GM12878 (cell line): ENCODE data around the gene BMP8B. TPM values are rescaled to one million over a fixed set of nuclear protein-coding genes. Genes with fewer than 3 reads are reported as not detected.

Source experiments
- ATAC-seq: fragments of 200-7000 bp; cut with Tn5 transposase; 3 replicates; pipeline ENCODE4 v1.9.1; 2020; ENCODE audit warnings: mild to moderate bottlenecking, moderate library complexity
- Bru-seq: library from RNA; stranded (reverse); fragments of 400-500 nt; gene quantifications from one replicate; lab custom pipeline; 2021; lab: Mats Ljungman, UMichigan
- BruChase-seq, 2 experiments: library from RNA; stranded (reverse); fragments of 400-500 nt; gene quantifications; one replicate each; lab custom pipeline; 2021; lab: Mats Ljungman, UMichigan
- BruUV-seq: library from RNA; stranded (reverse); fragments of 400-500 nt; replicated peaks from 2 replicates; lab custom pipeline; 2021; lab: Mats Ljungman, UMichigan
- CTCF ChIA-PET: fragments of 300-600 bp; sonication (Branson Sonifier 250); formaldehyde crosslinking; extraction: SDS; loops from one replicate; lab custom pipeline; 2021; ENCODE audit warnings: inconsistent platforms; lab: Yijun Ruan, JAX
- POLR2A ChIA-PET: fragments of 350-600 bp; formaldehyde crosslinking; extraction: SDS; loops from one replicate; lab custom pipeline; 2021; ENCODE audit warnings: inconsistent platforms; lab: Charles Lee
- RAD21 ChIA-PET: fragments of 300-600 bp; sonication (Branson Sonifier 250); formaldehyde crosslinking; loops from one replicate; lab custom pipeline; 2023; ENCODE audit warnings: antibody characterized with exemption; ENCODE audit not compliant: unreplicated experiment; lab: Charles Lee
- SMC1A ChIA-PET: fragments of 300-600 bp; sonication (Branson Sonifier 250); formaldehyde crosslinking; loops from one replicate; lab custom pipeline; 2023; ENCODE audit not compliant: unreplicated experiment, uncharacterized antibody; lab: Charles Lee
- DNase-seq: peaks from one replicate; pipeline ENCODE4 v3.0.0-alpha.2; 2011; ENCODE audit warnings: low read depth, low spot score
- FAIRE-seq: peaks from 3 replicates; lab custom pipeline; 2011; peaks lifted over from hg19 to GRCh38; lab: Jason Lieb, UNC
- H2AFZ ChIP-seq: 2 replicates; pipeline ENCODE4 v1.6.0; 2011; ENCODE audit warnings: low read depth, low read length, control low read depth; ENCODE audit not compliant: control insufficient read depth
- H3K27ac ChIP-seq: 2 replicates; pipeline ENCODE4 v1.5.1; 2011; ENCODE audit warnings: control low read depth; ENCODE audit not compliant: control insufficient read depth, insufficient read depth
- H3K27me3 ChIP-seq, 2 experiments: replicated peaks in 1 of 2; 2 replicates each; pipeline versions ENCODE4 v1.6.0 to v1.6.1; 2011; ENCODE audit warnings: low read length in 1 of 2; ENCODE audit not compliant: control insufficient read depth in 2 of 2, insufficient read depth in 2 of 2
- H3K36me3 ChIP-seq, 2 experiments: 2 replicates each; pipeline ENCODE4 v1.5.1; 2011; ENCODE audit warnings: low read length in 1 of 2; ENCODE audit not compliant: control insufficient read depth in 2 of 2, insufficient read depth in 2 of 2
- H3K4me1 ChIP-seq: 2 replicates; pipeline ENCODE4 v1.6.1; 2011; ENCODE audit warnings: mild to moderate bottlenecking, low read length, moderate library complexity, mixed read lengths; ENCODE audit not compliant: control insufficient read depth, insufficient read depth
- H3K4me2 ChIP-seq: 2 replicates; pipeline ENCODE4 v1.6.0; 2011; ENCODE audit warnings: control low read depth; ENCODE audit not compliant: control insufficient read depth, insufficient read depth
- H3K4me3 ChIP-seq: fragments of 200-600 bp; sonication (generic); 2 replicates; pipeline ENCODE4 v1.5.1; 2016
- H3K79me2 ChIP-seq: 2 replicates; pipeline ENCODE4 v1.6.0; 2011; ENCODE audit warnings: low read length; ENCODE audit not compliant: control insufficient read depth, insufficient read depth
- H3K9ac ChIP-seq: 2 replicates; pipeline ENCODE4 v1.8.0; 2011; ENCODE audit warnings: low read length, control low read depth, mixed read lengths; ENCODE audit not compliant: control insufficient read depth, insufficient read depth
- H3K9me3 ChIP-seq: replicated peaks from 3 replicates; pipeline ENCODE4 v1.5.1; 2011; ENCODE audit warnings: mild to moderate bottlenecking, low read length; ENCODE audit not compliant: control insufficient read depth, insufficient read depth
- H4K20me1 ChIP-seq: 2 replicates; pipeline ENCODE4 v1.6.0; 2011; ENCODE audit not compliant: control insufficient read depth, insufficient read depth
- ATF3 ChIP-seq: IDR thresholded peaks from 2 replicates; pipeline ENCODE4 v1.6.1; 2011; ENCODE audit warnings: low read depth, mild to moderate bottlenecking, low read length, moderate library complexity, borderline replicate concordance; ENCODE audit errors: extremely low read depth
- BCL11A ChIP-seq: IDR thresholded peaks from 2 replicates; pipeline ENCODE4 v1.6.1; 2011; ENCODE audit warnings: low read depth, low read length
- CBFB ChIP-seq: IDR thresholded peaks from 2 replicates; pipeline ENCODE4 v1.6.1; 2016; ENCODE audit warnings: antibody characterized with exemption, low read depth
- DPF2 ChIP-seq: fragments of 450-650 bp; IDR thresholded peaks from 2 replicates; pipeline ENCODE4 v1.6.1; 2017; ENCODE audit warnings: mild to moderate bottlenecking
- EGR1 ChIP-seq, 2 experiments: IDR thresholded peaks; 1 replicate in 1 of 2; 2 replicates in 1 of 2; pipeline ENCODE4 v1.6.1; 2011 to 2012; ENCODE audit warnings: low read depth in 2 of 2, low read length in 2 of 2, borderline replicate concordance in 1 of 2, mild to moderate bottlenecking in 1 of 2, moderate library complexity in 1 of 2
- LARP7 ChIP-seq: fragments of 450-650 bp; IDR thresholded peaks from 2 replicates; pipeline ENCODE4 v1.6.1; 2017; ENCODE audit warnings: mild to moderate bottlenecking
- NFYB ChIP-seq: IDR thresholded peaks from 2 replicates; pipeline ENCODE4 v1.6.1; 2011; ENCODE audit warnings: low read depth, mild to moderate bottlenecking, low read length, improper control_type of control experiment, moderate library complexity; ENCODE audit not compliant: insufficient read depth
- NKRF ChIP-seq: fragments of 450-650 bp; conservative IDR thresholded peaks from 2 replicates; pipeline ENCODE4 v1.6.1; 2017; ENCODE audit warnings: mild to moderate bottlenecking, moderate library complexity
- POLR2AphosphoS5 ChIP-seq: IDR thresholded peaks from 2 replicates; pipeline ENCODE4 v1.6.1; 2011; ENCODE audit warnings: mild to moderate bottlenecking, low read length, inconsistent platforms
- TCF7 ChIP-seq: IDR thresholded peaks from 2 replicates; pipeline ENCODE4 v1.6.1; 2014; ENCODE audit warnings: antibody characterized with exemption, borderline replicate concordance
- USF2 ChIP-seq: IDR thresholded peaks from 2 replicates; pipeline ENCODE4 v1.6.1; 2011; ENCODE audit warnings: low read depth, low read length, improper control_type of control experiment, borderline replicate concordance
- ZNF384 ChIP-seq: IDR thresholded peaks from 2 replicates; pipeline ENCODE4 v1.6.1; 2012; ENCODE audit warnings: low read depth, mild to moderate bottlenecking, low read length, improper control_type of control experiment, borderline replicate concordance
- WGBS: methylation state at CpG from one replicate; pipeline ENCODE4 v1.1.6; 2016; ENCODE audit warnings: low lambda C conversion rate; ENCODE audit not compliant: insufficient replicate concordance, insufficient coverage; ENCODE audit errors: missing lambda C conversion rate; 5-methylcytosine and 5-hydroxymethylcytosine counted together
- in situ Hi-C: fragments of 300-500 bp; cut with MboI; formaldehyde crosslinking; loops from 9 replicates; pipeline ENCODE4 v1.14.3; 2018; ENCODE audit warnings: mixed read lengths
- intact Hi-C: fragments of 100-400 bp; cut with micrococcal nuclease; formaldehyde crosslinking; loops from one replicate; pipeline ENCODE4 v1.14.2; 2022; ENCODE audit not compliant: unreplicated experiment
- long read RNA-seq, 2 experiments: library from polyadenylated mRNA; unstranded; transcript quantifications; one replicate each; pipeline ENCODE4 v2.0.0, GENCODE V29; 2019 to 2020
- polyA minus RNA-seq, 3 experiments: library from RNA; depleted of rRNA, polyadenylated mRNA; stranded (reverse); fragments of >200 nt; gene quantifications; 2 replicates each; pipeline ENCODE4 v1.2.3, GENCODE V29; 2011
- polyA plus RNA-seq, 11 experiments: library from polyadenylated mRNA; depleted of rRNA in 4 of 11; unstranded in 6 of 11; stranded (reverse) in 5 of 11; fragments of >200 nt; fragmentation: Nextera tagmentation in 4 of 11; fragmentation: Illumina TruSeq in 1 of 11; extraction: Ambion mirVana in 4 of 11; extraction: Trizol in 1 of 11; gene quantifications; 1 replicate in 1 of 11; 2 replicates in 10 of 11; pipeline versions ENCODE4 v1.2.1 to v1.2.3, GENCODE V29; 2011 to 2016; ENCODE audit warnings: inconsistent platforms in 2 of 11, missing spikeins in 2 of 11, low read depth in 1 of 11
- total RNA-seq, 4 experiments: library from RNA; depleted of rRNA in 3 of 4; stranded (reverse); fragments of >200 nt in 3 of 4; fragmentation: Illumina TruSeq in 1 of 4; extraction: Trizol in 1 of 4; gene quantifications; 2 replicates each; pipeline versions ENCODE4 v1.2.1 to v1.2.3, GENCODE V29; 2013 to 2021

Gene BMP8B
- 1.2 and 2.0 TPM in 2 replicates for total RNA-seq (2013; cell fraction: nucleolus; rRNA removed)
- 0.71 and 1.2 TPM in 2 replicates for total RNA-seq (2014; rRNA removed)
- 0.37 and 0.49 TPM in 2 replicates for total RNA-seq (2014; rRNA removed; fragmentation: Illumina TruSeq; extraction: Trizol)
- 1.2 TPM in 2 replicates for total RNA-seq (2021)
- 0.71 TPM for polyA plus RNA-seq (2011; ENCODE audit: low read depth)
- polyA plus RNA-seq (2011; rRNA removed) = 0.55 and 0.56 TPM in 2 replicates
- 0.62 and 0.76 TPM in 2 replicates for polyA plus RNA-seq (2011; cell fraction: cytosol; rRNA removed)
- 0.96 and 1.1 TPM in 2 replicates for polyA plus RNA-seq (2011; cell fraction: nucleus; rRNA removed)
- 1.0 and 1.3 TPM in 2 replicates for polyA plus RNA-seq (2012)
- 1.00 and 1.0 TPM in 2 replicates for polyA plus RNA-seq (2014; fragmentation: Illumina TruSeq; extraction: Trizol)
- polyA plus RNA-seq (2014; fragmentation: Nextera tagmentation; extraction: Ambion mirVana) = under 1 TPM; 0.23 to 0.37 TPM
- polyA plus RNA-seq (2014; rRNA removed) = 1.00 and 1.0 TPM in 2 replicates
- under 1 TPM; 0.09 to 0.23 TPM for polyA plus RNA-seq (2016; fragmentation: Nextera tagmentation; extraction: Ambion mirVana)
- polyA minus RNA-seq (2011; rRNA and poly(A)+ RNA removed) = 0.88 and 1.1 TPM in 2 replicates
- 0.53 TPM in 1 of 2 replicates, not detected in the other for polyA minus RNA-seq (2011; cell fraction: cytosol; rRNA and poly(A)+ RNA removed)
- polyA minus RNA-seq (2011; cell fraction: nucleus; rRNA and poly(A)+ RNA removed) = 0.12 and 0.48 TPM in 2 replicates
- Bru-seq, nascent RNA = percentile 49 among the genes with signal in this experiment
- percentile 45 among the genes with signal in this experiment for BruChase-seq, experiment 1, labeled RNA remaining after a 6-hour chase
- percentile 45 among the genes with signal in this experiment for BruChase-seq, experiment 2, labeled RNA remaining after a 2-hour chase
- long read RNA-seq, experiment 1 = 0 reads
- long read RNA-seq, experiment 2, partial matches to known transcripts = 1 of 2 reads
- long read RNA-seq, experiment 2, other reads (novel, unspliced or antisense) = 1 of 2 reads

- Histone ChIP-seq H3K4me3 (peak within 1 kb of the TSS; percentile 68; the same call in 1 of the 2 replicates), H3K36me3 (no peaks in the 10 kb centered on the region), H3K4me1 (peaks cover 11% of the 10 kb centered on the region), H3K4me2 (peak within 1 kb of the TSS; percentile 97), H2AFZ (peak within 1 kb of the TSS; percentile 81), H4K20me1 (no peaks in the 10 kb centered on the region), H3K9me3 (no peaks in the 10 kb centered on the region), H3K27ac (no peak within 1 kb of the TSS), H3K79me2 (no peaks in the 10 kb centered on the region), H3K27me3 (0 out of 4 replicates have a peak, but pooled peaks cover 0 to 3% of the 10 kb centered on the region in 2 experiments), H3K9ac (peak within 1 kb of the TSS; percentile 24; the same call in 1 of the 2 replicates)
- ATAC-seq (peak; percentile 81), DNase-seq (no peak), FAIRE-seq (no peak)
- 3% methylated on average over 53 of the region's 91 CpGs for WGBS
- ChIA-PET CTCF (interaction anchor here (0.5 to 2.0 kb wide), 3 partner anchors 11 to 503 kb away, joined by 3 to 14 read pairs (median 3); no protein-coding TSS in a partner anchor), SMC1A (no interaction called here), RAD21 (interaction anchor here (2.1 kb wide), 1 partner anchor 10 kb away, joined by 9 read pairs; no protein-coding TSS in a partner anchor), POLR2A (interaction anchor here (1.1 to 1.3 kb wide), 2 partner anchors 9 to 10 kb away, joined by 3 read pairs; no protein-coding TSS in a partner anchor)
- intact Hi-C loops (no loop called here), in situ Hi-C loops (no loop called here)
- BruUV-seq = no TSS peak
- TF ChIP-seq ATF3 (no peak), BCL11A (no peak), NFYB (peak; percentile 65; the same call in 1 of the 2 replicates), CBFB (no peak), NKRF (peak; percentile 54), DPF2 (peak; percentile 84), USF2 (no peak), POLR2AphosphoS5 (peak; percentile 33; the same call in 1 of the 2 replicates), LARP7 (peak; percentile 84), EGR1 (IDR thresholded peaks at IDR 0.05; ENCODE audit: borderline replicate concordance in 1 of 2, low read depth in 2 of 2, low read length in 2 of 2) (peak in 1 of 2 experiments; percentile 55; a peak in 1 of 3 replicates), ZNF384 (no peak), TCF7 (no peak)
Observed at GRCh38 chr1:39788758-39789570, at the start of gene BMP8B. TSS of gene BMP8B (minus strand) at chr1:39788865. CDS start at chr1:39788485, 380 bp downstream.
